ENCODE results near the gene MCCC1.

- no peak for TF ChIP-seq CTCF (IDR thresholded peaks at IDR 0.05; ENCODE audit: poor library complexity)
- no peak for TF ChIP-seq EZH2 (IDR thresholded peaks at IDR 0.05; ENCODE audit: borderline replicate concordance)
- TF ChIP-seq EZH2phosphoT487 (IDR thresholded peaks at IDR 0.05; ENCODE audit: low read depth, severe bottlenecking, unreplicated experiment): no peak
These were observed 48.8 kb upstream of the MCCC1 start for GRCh38 chr3:183148056-183148455.

Measured in hepatocyte (in vitro differentiated cells).